Caco-2 (cell line): ENCODE data around the gene HRH2. TPM values are rescaled to one million over a fixed set of nuclear protein-coding genes. Genes with fewer than 3 reads are reported as not detected.

Source experiments
- BruUV-seq: library from RNA; stranded (reverse); fragments of 400-500 nt; replicated peaks from 2 replicates; lab custom pipeline; 2021; lab: Mats Ljungman, UMichigan
- CTCF ChIA-PET: fragments of 300-600 bp; sonication (Branson Sonifier 250); formaldehyde crosslinking; loops from one replicate; lab custom pipeline; 2022; ENCODE audit warnings: antibody characterized with exemption; lab: Charles Lee
- POLR2A ChIA-PET: fragments of 300-600 bp; sonication (Branson Sonifier 250); formaldehyde crosslinking; loops from one replicate; lab custom pipeline; 2022; ENCODE audit warnings: antibody characterized with exemption; lab: Charles Lee
- DNase-seq, 2 experiments: peaks; one replicate each; pipeline versions ENCODE4 v3.0.0 to v3.0.0-alpha.2; 2020 to 2022
- H3K27me3 ChIP-seq: replicated peaks from 2 replicates; pipeline ENCODE4 v1.6.0; 2011; ENCODE audit warnings: low read length; ENCODE audit not compliant: control insufficient read depth, insufficient read depth
- H3K36me3 ChIP-seq: 2 replicates; pipeline ENCODE4 v1.5.1; 2011; ENCODE audit warnings: low read length; ENCODE audit not compliant: control insufficient read depth, insufficient read depth
- H3K4me1 ChIP-seq: fragments of 250-450 bp; sonication (Bioruptor Pico); 2 replicates; pipeline ENCODE4 v1.5.1; 2020; ENCODE audit warnings: mild to moderate bottlenecking
- H3K4me3 ChIP-seq: 2 replicates; pipeline ENCODE4 v1.5.1; 2011; ENCODE audit warnings: low read depth, mild to moderate bottlenecking, control low read depth, low read length
- H3K9me3 ChIP-seq: fragments of 250-450 bp; sonication (Bioruptor Pico); 2 replicates; pipeline ENCODE4 v1.5.1; 2020; ENCODE audit warnings: mild to moderate bottlenecking, moderate library complexity
- H3K27ac Mint-ChIP-seq: one replicate; pipeline ENCODE4 v1.8.0; 2022; ENCODE audit warnings: mixed read lengths; ENCODE audit not compliant: unreplicated experiment
- H3K27me3 Mint-ChIP-seq: one replicate; pipeline ENCODE4 v1.8.0; 2022; ENCODE audit warnings: mixed read lengths; ENCODE audit not compliant: insufficient read depth, unreplicated experiment
- H3K36me3 Mint-ChIP-seq: one replicate; pipeline ENCODE4 v1.8.0; 2022; ENCODE audit warnings: mild to moderate bottlenecking, mixed read lengths; ENCODE audit not compliant: insufficient read depth, unreplicated experiment
- H3K4me1 Mint-ChIP-seq: one replicate; pipeline ENCODE4 v1.8.0; 2022; ENCODE audit warnings: low read depth, mixed read lengths; ENCODE audit not compliant: unreplicated experiment
- H3K4me3 Mint-ChIP-seq: one replicate; pipeline ENCODE4 v1.8.0; 2022; ENCODE audit warnings: mild to moderate bottlenecking, moderate library complexity, mixed read lengths; ENCODE audit not compliant: unreplicated experiment
- H3K9me3 Mint-ChIP-seq: one replicate; pipeline ENCODE4 v1.8.0; 2022; ENCODE audit warnings: mixed read lengths; ENCODE audit not compliant: unreplicated experiment
- intact Hi-C: fragments of 100-400 bp; cut with micrococcal nuclease; formaldehyde crosslinking; loops from one replicate; pipeline ENCODE4 v1.10.0; 2022; ENCODE audit not compliant: unreplicated experiment
- total RNA-seq: library from RNA; stranded (reverse); gene quantifications from 2 replicates; pipeline ENCODE4 v1.2.3, GENCODE V29; 2022
- TF ChIP-seq, protein P1 (sequence below), 2 experiments: fragments of 200-600 bp in 1 of 2; IDR thresholded peaks; 1 replicate in 1 of 2; 2 replicates in 1 of 2; pipeline versions ENCODE4 v1.5.1 to v1.8.0; 2011 to 2022; ENCODE audit warnings: antibody characterized with exemption in 1 of 2, control low read depth in 1 of 2, inconsistent platforms in 1 of 2, low read depth in 1 of 2, low read length in 1 of 2, mild to moderate bottlenecking in 1 of 2, moderate library complexity in 1 of 2; ENCODE audit not compliant: insufficient read depth in 1 of 2, severe bottlenecking in 1 of 2, unreplicated experiment in 1 of 2

HRH2 gene
- total RNA-seq, 1 experiment from 2014 or later, result not detected

DNA sequence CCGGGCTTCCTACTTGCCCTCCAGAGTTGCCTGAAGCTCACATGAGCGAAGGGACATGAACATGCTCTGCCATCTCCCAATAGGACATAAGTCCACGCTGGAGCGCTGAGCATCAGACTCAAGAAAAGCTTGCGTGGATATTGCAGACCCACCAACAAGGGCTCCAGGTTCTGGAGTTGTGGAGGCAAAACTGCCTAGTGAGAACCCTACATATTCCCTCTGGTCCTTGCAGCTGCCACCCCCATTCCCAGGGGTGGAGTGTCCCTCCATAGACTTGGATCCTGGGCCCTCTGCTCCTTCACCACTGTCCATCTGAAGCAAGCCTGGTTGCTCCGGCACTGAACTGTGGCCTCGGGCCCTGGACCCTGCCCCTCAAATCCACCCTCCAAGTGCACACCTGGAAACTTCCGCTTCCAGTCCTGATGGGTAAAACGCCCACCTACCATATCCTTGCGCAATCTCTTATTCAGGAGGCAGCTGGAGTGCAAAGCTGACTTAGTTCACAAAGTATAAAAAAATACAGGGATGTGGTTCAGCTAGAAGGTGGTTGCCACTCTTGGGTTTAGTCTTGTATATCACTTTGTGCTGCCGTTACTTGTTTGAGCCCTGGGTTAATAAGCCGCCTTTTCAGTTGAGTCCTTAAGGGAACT, 28.0 kb downstream of the HRH2 start:
- no peak overlapping the region for H3K4me3 ChIP-seq
- H3K9me3 Mint-ChIP-seq, result no peaks in the 10 kb centered on the region
- TF ChIP-seq, protein P1, sequence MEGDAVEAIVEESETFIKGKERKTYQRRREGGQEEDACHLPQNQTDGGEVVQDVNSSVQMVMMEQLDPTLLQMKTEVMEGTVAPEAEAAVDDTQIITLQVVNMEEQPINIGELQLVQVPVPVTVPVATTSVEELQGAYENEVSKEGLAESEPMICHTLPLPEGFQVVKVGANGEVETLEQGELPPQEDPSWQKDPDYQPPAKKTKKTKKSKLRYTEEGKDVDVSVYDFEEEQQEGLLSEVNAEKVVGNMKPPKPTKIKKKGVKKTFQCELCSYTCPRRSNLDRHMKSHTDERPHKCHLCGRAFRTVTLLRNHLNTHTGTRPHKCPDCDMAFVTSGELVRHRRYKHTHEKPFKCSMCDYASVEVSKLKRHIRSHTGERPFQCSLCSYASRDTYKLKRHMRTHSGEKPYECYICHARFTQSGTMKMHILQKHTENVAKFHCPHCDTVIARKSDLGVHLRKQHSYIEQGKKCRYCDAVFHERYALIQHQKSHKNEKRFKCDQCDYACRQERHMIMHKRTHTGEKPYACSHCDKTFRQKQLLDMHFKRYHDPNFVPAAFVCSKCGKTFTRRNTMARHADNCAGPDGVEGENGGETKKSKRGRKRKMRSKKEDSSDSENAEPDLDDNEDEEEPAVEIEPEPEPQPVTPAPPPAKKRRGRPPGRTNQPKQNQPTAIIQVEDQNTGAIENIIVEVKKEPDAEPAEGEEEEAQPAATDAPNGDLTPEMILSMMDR (IDR thresholded peaks at IDR 0.05; ENCODE audit: insufficient read depth in 1 of 2, low read depth in 1 of 2, low read length in 1 of 2, severe bottlenecking in 1 of 2, unreplicated experiment in 1 of 2), result no peak
- H3K27ac Mint-ChIP-seq, result no peak overlapping the region
- CTCF ChIA-PET, result no interaction called here
- no peaks in the 10 kb centered on the region for H3K4me1 ChIP-seq
- no peak overlapping the region for H3K4me3 Mint-ChIP-seq
- H3K9me3 ChIP-seq, result no peaks in the 10 kb centered on the region
- H3K4me1 Mint-ChIP-seq, result peaks cover 6% of the 10 kb centered on the region
- no peaks in the 10 kb centered on the region; the same call in 1 of the 2 replicates for H3K27me3 ChIP-seq
- H3K36me3 Mint-ChIP-seq, result no peaks in the 10 kb centered on the region
- POLR2A ChIA-PET, result no interaction called here
- no peak for DNase-seq
- intact Hi-C loops, result no loop called here
- H3K27me3 Mint-ChIP-seq, result peaks cover 12% of the 10 kb centered on the region
- no peaks in the 10 kb centered on the region for H3K36me3 ChIP-seq
- no TSS peak for BruUV-seq

DNA sequence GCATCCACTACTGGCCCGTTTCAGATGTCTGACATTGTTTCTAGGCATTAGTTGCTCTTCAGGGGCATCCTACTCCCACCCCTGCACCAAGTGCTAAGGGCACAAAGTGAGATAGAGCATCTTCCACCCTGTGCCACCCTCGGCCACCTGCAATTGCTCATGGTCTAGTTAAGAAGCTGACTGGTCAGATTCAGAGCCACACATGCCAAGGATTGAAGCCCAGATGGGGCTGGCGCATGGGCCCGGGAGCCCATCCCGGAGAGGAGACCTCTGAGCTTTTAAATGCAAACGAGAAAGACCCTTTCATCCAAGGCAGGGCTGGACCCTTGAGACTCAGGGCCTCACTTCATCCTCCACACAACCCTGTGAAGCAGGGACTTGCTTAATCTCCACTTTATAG, 28.5 kb downstream of the HRH2 start:
- H3K9me3 Mint-ChIP-seq, result no peaks in the 10 kb centered on the region
- no peak overlapping the region for H3K4me3 Mint-ChIP-seq
- H3K27ac Mint-ChIP-seq, result no peak overlapping the region
- no peaks in the 10 kb centered on the region; the same call in 1 of the 2 replicates for H3K27me3 ChIP-seq
- intact Hi-C loops, result no loop called here
- CTCF ChIA-PET, result interaction anchor here (1.2 kb wide), 1 partner anchor 152 kb away, joined by 3 read pairs; no protein-coding TSS in a partner anchor
- H3K9me3 ChIP-seq, result no peaks in the 10 kb centered on the region
- H3K27me3 Mint-ChIP-seq, result peaks cover 13% of the 10 kb centered on the region
- no TSS peak for BruUV-seq
- no peaks in the 10 kb centered on the region for H3K36me3 Mint-ChIP-seq
- H3K4me1 ChIP-seq, result no peaks in the 10 kb centered on the region
- H3K4me3 ChIP-seq, result no peak overlapping the region
- no peaks in the 10 kb centered on the region for H3K36me3 ChIP-seq
- peaks cover 4% of the 10 kb centered on the region for H3K4me1 Mint-ChIP-seq
- TF ChIP-seq, protein P1 (IDR thresholded peaks at IDR 0.05; ENCODE audit: insufficient read depth in 1 of 2, low read depth in 1 of 2, low read length in 1 of 2, severe bottlenecking in 1 of 2, unreplicated experiment in 1 of 2), result no peak
- DNase-seq, result no peak
- POLR2A ChIA-PET, result no interaction called here

DNA sequence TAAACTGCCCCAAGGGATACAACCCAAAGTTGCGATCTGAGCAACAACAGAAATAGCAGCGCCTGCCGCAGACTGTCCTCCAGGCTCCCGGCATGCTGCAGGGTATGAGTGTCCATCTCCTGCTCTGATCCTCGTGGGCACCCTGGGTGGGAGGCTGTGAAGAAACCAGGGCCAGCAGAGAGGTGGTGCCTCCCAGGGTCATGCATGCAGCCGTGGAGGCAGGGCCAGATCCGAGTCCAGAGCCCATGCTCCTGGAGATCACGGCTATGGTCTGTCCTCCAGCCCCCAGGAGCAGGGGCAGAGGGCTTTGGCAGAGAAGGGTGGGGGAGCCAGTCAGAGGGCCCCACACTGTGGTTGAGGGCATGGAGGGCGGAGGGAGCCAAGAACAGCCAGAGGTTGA, 29.0 kb downstream of the HRH2 start:
- no peak overlapping the region for H3K4me3 ChIP-seq
- no peaks in the 10 kb centered on the region for H3K36me3 ChIP-seq
- DNase-seq, result no peak
- Mint-ChIP-seq H3K36me3 (no peaks in the 10 kb centered on the region), H3K4me3 (no peak overlapping the region), H3K4me1 (no peaks in the 10 kb centered on the region), H3K27me3 (peaks cover 13% of the 10 kb centered on the region), H3K9me3 (no peaks in the 10 kb centered on the region), H3K27ac (no peak overlapping the region)
- no peaks in the 10 kb centered on the region for H3K9me3 ChIP-seq
- H3K4me1 ChIP-seq, result no peaks in the 10 kb centered on the region
- TF ChIP-seq, protein P1 (IDR thresholded peaks at IDR 0.05; ENCODE audit: insufficient read depth in 1 of 2, low read depth in 1 of 2, low read length in 1 of 2, severe bottlenecking in 1 of 2, unreplicated experiment in 1 of 2), result no peak
- BruUV-seq, result no TSS peak
- CTCF ChIA-PET, result interaction anchor here (1.2 kb wide), 1 partner anchor 153 kb away, joined by 3 read pairs; no protein-coding TSS in a partner anchor
- intact Hi-C loops, result no loop called here
- no peaks in the 10 kb centered on the region; the same call in 1 of the 2 replicates for H3K27me3 ChIP-seq
- POLR2A ChIA-PET, result no interaction called here
